ENCODE measurements around the gene CADM1. TPM values are rescaled to one million over a fixed set of nuclear protein-coding genes. Genes with fewer than 3 reads are reported as not detected.

The CADM1 gene
- total RNA-seq, 4 donors from 2014 or later = 89.9 to 351 (median 235) TPM

- DNase-seq = no peak
- Histone ChIP-seq H3K27me3 (no peaks in the 10 kb centered on the region), H3K27ac (no peak overlapping the region), H3K9me3 (no peaks in the 10 kb centered on the region), H3K36me3 (no peaks in the 10 kb centered on the region), H3K4me1 (peaks cover 9 to 11% of the 10 kb centered on the region in 2 donors), H3K4me3 (replicated peaks in 1 of 3) (no peak overlapping the region)
- intact Hi-C loops (cut with DNase I) = no loop called here
- TF ChIP-seq CTCF (IDR thresholded peaks at IDR 0.05) = no peak
- TF ChIP-seq POLR2A (IDR thresholded peaks at IDR 0.05) = no peak
Measured at GRCh38 chr11:115428306-115428705, 75.9 kb downstream of the CADM1 start.

- 88 to 90% methylated on average over 7 of the region's 7 CpGs for WGBS, 2 donors
- no peaks in the 10 kb centered on the region for H3K36me3 ChIP-seq
Measured at GRCh38 chr11:115425816-115426215, 78.4 kb downstream of the CADM1 start.

DNA sequence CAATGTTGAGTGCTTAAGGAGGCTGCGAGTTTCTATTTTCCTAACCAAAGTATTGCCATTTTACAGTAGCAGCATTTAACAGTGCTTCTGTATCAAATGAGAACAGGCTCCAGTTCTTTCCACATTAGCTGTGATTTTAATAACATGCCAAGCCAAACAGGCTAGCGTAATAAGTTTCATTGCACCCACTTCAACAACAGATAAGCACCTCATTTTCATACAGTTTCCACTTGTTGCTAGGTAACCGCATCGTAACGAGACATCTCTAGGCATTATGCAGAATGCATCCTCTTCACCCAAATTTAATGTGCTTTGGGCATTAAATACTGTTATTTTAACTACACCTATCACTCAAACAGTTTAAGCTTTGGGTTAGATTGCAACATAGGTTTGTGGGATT lies 79.0 kb downstream of the CADM1 start:
- no peak for TF ChIP-seq POLR2A (IDR thresholded peaks at IDR 0.05)
- TF ChIP-seq CTCF (IDR thresholded peaks at IDR 0.05) = no peak
- intact Hi-C loops (cut with DNase I) = no loop called here

More at GRCh38 chr11:115425816-115426215, 78.4 kb downstream of the CADM1 start:
- H3K4me1 ChIP-seq = peaks cover 0 to 11% of the 10 kb centered on the region in 2 donors
- H3K27ac ChIP-seq = no peak overlapping the region
- TF ChIP-seq POLR2A (IDR thresholded peaks at IDR 0.05) (no peak), CTCF (IDR thresholded peaks at IDR 0.05) (no peak)
- H3K27me3 ChIP-seq = no peaks in the 10 kb centered on the region
- no peaks in the 10 kb centered on the region for H3K9me3 ChIP-seq
- H3K4me3 ChIP-seq (replicated peaks in 1 of 3) = no peak overlapping the region
- intact Hi-C loops (cut with DNase I) = no loop called here
- DNase-seq = no peak

DNA sequence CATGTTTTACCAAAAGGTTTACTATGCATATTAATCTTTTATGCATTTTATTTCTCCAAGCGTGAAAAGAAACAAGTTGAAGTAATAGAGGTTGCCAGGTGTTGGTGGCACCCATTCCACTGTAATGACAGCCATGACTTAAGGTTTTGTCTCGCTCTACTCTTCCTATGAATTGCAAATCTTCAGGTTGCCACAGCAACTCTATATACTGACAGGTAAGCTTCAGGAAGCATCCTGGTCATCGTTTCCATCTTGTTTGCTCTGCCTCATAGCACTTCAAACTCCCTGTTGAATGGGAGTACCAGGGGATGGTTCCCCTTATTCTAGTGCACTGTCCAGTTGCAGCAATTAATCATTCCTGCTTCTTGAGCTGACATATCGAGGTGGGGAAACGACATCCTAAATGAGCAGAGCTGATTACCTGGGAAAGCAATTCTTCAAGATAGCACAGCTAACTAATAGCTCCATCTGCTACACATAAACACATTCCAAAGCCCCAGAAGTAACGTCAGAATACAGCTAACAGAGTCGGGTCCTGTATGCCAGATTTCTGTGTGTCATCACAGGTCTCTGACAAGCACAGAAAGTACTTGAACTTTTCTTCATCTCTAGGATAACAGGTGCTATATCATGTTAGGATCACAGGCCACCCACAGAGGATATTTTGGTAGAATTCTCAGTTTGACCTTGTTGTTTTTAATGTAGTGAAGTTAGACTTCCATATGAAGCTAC lies 80.3 kb downstream of the CADM1 start:
- intact Hi-C loops (cut with DNase I) = no loop called here
- Histone ChIP-seq H3K4me1 (peaks cover 0 to 13% of the 10 kb centered on the region in 2 donors), H3K4me3 (replicated peaks in 1 of 3) (no peak overlapping the region), H3K27ac (no peak overlapping the region), H3K9me3 (no peaks in the 10 kb centered on the region), H3K27me3 (no peaks in the 10 kb centered on the region), H3K36me3 (no peaks in the 10 kb centered on the region)
- TF ChIP-seq POLR2A (IDR thresholded peaks at IDR 0.05) (no peak), CTCF (IDR thresholded peaks at IDR 0.05) (no peak)
- WGBS, 2 donors = 62 to 70% methylated on average over 7 of the region's 7 CpGs
- DNase-seq = no peak

More for the DNA sequence above, 79.0 kb downstream of the CADM1 start:
- Histone ChIP-seq H3K4me3 (replicated peaks in 1 of 3) (no peak overlapping the region), H3K4me1 (peaks cover 0 to 13% of the 10 kb centered on the region in 2 donors), H3K9me3 (no peaks in the 10 kb centered on the region), H3K27ac (no peak overlapping the region), H3K36me3 (no peaks in the 10 kb centered on the region), H3K27me3 (no peaks in the 10 kb centered on the region)
- WGBS, 2 donors = 92 to 93% methylated on average over 5 of the region's 5 CpGs
- DNase-seq = no peak

- Histone ChIP-seq H3K27me3 (no peaks in the 10 kb centered on the region), H3K27ac (no peak overlapping the region), H3K36me3 (no peaks in the 10 kb centered on the region), H3K9me3 (no peaks in the 10 kb centered on the region), H3K4me1 (peaks cover 0 to 13% of the 10 kb centered on the region in 2 donors), H3K4me3 (replicated peaks in 1 of 3) (no peak overlapping the region)
- TF ChIP-seq CTCF (IDR thresholded peaks at IDR 0.05) = no peak
- TF ChIP-seq POLR2A (IDR thresholded peaks at IDR 0.05) = no peak
- intact Hi-C loops (cut with DNase I) = no loop called here
- WGBS, 2 donors = 88% methylated on average over 6 of the region's 6 CpGs
- no peak for DNase-seq
Measured at GRCh38 chr11:115421992-115422689, 82.1 kb downstream of the CADM1 start.
